Measurements from ENCODE around the gene PORCN.

Gene PORCN

GRCh38 chrX:48508400-48509244 lies at the start of gene PORCN:
TSS of gene PORCN (plus strand) at chrX:48508992. CDS start at chrX:48509821, 829 bp downstream.
- no peak for DNase-seq

DNA sequence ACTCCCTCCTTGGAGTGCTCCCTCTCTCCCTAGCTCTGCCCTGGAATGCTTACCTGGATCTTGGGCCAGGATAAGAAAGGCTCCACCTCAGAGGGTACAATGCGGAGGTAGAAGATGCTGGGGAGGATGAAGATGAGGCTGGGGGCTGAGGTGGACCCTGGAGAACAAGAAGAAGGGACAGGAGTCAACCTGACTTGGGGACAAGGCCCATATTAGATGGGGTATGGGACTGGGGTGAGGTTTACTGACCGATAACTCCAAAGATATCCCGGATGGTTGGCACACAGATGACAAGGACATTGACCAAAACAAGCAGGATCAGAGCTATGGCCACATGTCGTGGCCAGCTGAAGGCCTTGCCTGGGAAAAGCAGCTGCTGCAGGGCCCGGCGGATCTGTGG lies 49.3 kb upstream of the PORCN start:
- DNase-seq = no peak

DNA sequence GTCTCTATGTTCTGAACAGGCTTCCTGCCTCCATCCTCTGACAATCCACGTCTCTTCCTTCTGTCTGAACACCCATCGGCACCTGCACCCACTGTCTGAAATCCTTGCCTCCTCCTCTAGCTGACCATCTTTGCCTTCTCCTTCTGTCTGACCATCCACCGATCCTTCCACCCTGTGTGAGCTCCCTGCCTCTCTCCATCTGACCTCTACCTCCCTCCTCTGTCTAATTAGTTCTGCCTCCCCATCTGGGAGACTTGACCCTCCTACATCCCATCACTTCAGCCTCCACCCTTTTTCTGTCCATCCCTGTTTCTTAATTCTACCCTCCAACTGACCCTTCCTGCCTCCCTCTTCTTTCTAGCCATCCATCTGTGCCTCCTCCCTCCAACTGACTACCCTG lies 48.8 kb upstream of the PORCN start:
- DNase-seq = no peak

- no peak for DNase-seq
These were observed 48.2 kb upstream of the PORCN start for GRCh38 chrX:48460606-48461005.

DNA sequence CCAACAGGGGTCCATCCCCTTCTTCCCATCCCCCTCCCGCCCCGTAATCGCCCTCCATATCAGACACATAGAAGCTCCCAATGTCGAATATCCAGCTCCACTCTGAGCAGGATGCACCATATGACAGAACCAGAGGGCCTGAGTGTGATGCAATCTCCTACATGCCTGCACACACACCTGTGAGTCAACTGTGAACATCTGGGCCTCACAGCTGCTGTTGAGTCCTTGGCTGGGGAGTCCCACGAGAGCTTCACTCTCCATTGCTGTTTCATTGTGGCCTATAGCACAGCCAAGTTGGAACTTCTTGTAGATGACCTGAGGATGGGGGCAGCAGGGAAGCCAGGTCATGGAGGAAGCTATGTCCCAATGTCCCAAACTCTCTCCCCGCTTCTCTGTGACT lies 47.0 kb upstream of the PORCN start:
- DNase-seq = no peak

DNA sequence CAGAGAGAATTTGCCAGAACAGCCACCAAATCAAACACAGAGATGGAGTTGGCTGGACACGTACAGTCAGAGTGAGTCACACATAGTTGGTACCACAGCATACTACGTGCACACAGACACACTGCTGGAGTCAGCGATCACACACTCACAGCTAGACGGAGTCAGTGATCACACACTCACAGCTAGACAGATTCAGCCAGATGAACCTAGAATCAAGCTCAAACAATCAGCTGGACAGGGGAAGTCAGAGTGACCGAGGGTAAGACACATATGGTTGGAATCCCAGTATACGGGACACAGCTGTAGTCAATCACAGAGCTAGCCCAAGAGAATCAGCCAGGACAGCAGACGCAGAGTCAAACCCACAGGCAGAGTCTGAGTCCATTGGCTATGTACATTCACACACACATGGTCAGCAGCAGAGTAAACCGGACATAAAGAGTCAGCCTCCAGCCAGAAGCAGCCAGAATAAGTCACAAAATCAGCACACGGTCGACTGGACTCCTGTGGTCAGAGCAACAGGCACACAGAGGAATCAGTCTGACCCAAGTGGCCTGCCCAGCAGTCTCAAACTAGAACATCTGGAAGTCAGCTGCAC lies 43.4 kb upstream of the PORCN start:
- no peak for DNase-seq

DNA sequence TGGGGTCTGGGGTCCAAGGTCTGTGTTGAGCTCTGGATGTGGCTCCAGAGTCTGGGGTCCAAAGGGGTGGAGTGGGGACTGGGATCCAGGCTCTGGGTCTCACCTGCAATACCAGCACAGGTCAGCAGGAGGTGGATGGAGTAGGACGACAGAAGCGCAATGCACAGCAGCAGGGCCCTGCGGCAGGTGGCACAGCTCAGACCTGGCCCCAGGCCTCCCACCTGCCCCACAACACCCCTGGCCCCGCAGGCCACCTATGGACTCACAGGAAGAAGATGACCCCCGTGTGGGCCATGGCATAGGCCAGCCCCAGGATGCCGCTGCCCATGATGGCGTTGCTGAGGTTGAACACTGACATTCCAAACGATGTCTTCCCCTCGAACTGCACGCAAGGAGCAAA lies 42.1 kb upstream of the PORCN start:
- DNase-seq = no peak

DNA sequence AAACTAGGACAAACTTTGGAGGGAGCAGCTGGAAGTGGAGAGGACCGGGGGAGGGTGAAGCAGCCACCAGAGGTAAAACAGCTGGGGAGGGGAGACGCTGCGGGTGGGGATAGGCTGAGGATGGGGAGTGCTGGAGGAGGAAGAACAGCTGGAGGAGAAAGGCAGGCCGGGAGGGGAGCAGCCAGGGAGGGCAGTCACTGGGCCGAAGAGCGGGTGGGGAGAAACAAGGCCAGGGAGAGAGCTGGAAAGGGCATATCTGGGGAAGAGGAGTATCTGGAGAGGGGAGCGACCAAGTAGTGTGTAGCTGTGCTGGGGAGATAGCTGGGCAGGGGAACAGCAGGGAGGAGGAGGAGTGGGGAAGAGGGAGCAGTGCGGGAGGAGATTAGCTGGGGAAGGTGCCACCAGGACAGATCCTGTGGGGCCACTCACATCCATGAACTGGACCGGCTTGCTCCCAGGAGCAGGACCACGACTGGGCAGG lies 41.5 kb upstream of the PORCN start:
- no peak for DNase-seq

DNA sequence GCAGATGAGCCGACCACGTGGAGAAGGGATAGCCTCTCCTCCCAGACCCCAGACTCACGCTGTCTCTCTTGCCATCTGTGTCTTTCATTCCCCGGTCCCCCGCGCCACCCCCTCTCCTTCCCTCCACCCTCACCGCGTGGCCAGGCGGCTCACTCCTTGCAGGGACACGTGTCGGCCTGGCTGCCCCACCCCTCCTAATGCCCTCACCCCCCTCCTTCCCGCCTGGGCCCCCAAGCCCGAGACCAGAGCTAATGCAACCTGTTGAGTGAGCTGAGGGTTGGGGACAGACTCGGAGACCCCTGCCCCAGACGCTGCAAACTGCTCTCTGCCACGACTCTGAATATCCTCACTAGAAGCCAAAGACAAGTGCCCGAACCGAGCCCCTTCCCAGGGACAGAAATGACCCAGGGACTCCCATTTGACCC lies 40.5 kb upstream of the PORCN start:
- DNase-seq = no peak

GRCh38 chrX:48468693-48469691 lies 39.8 kb upstream of the PORCN start:
- no peak for DNase-seq

DNA sequence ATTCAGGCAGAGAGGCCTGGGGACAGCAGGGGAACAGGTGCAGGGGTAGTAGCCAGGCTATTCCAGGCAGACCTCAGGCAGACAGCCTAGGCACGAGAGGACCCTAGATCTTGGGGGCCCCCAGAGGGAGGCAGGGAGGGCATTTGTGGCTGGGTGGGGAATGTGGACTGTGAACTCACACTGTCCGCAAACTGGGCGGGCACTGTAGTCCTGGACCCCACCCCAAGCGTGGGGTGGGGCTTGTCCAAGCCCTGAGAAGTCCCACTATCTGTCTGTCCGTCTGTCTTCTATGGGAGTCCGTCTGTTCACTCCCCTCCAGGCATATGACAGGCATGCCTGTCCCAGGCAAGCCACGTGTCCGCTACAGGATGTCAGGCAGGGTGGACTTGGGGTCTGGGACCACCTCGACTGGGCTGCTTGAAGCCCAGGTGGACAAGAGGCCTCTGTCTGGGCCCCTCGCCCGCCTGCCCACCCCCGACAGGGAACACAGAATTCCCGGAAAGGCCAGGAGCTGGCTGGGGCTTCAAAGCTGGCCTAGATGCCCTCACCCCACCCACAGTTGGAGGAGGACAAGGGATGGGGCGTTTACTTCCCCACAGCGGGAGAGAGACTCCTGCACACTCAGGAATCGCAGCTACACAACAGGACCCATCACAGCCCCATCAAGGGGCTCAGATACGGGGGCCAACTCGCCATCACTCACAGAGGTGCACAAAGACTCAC lies 38.5 kb upstream of the PORCN start, which contains the start of gene SLC38A5:
SLC38A5 (minus strand) TSS at position 151 of the 723 bp plus-strand sequence. CDS start 2,336 bp downstream, outside the sequence.
- no peak for DNase-seq

- DNase-seq = no peak
These were observed 38.0 kb upstream of the PORCN start for GRCh38 chrX:48470833-48471118.

GRCh38 chrX:48471504-48471903 lies 37.3 kb upstream of the PORCN start:
- no peak for DNase-seq

DNA sequence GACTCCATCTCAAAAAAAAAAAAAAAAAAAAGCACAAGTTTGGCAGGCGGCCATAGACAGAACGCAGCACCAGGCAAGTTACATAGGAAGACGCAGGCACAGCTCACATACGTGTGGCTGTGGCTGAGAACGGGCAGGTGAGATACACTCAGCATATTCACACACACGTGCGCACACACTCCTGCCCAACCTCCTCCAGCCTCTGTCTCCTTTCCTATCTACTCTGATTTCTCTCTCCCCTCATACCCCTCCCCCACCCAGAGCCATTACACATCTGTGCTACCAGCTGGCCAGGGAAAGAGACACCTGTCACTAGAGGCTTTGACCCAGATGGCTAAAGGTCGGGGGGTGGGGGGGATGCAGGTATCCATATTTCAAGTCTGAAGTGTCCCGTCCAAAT lies 36.6 kb upstream of the PORCN start:
- no peak for DNase-seq

DNA sequence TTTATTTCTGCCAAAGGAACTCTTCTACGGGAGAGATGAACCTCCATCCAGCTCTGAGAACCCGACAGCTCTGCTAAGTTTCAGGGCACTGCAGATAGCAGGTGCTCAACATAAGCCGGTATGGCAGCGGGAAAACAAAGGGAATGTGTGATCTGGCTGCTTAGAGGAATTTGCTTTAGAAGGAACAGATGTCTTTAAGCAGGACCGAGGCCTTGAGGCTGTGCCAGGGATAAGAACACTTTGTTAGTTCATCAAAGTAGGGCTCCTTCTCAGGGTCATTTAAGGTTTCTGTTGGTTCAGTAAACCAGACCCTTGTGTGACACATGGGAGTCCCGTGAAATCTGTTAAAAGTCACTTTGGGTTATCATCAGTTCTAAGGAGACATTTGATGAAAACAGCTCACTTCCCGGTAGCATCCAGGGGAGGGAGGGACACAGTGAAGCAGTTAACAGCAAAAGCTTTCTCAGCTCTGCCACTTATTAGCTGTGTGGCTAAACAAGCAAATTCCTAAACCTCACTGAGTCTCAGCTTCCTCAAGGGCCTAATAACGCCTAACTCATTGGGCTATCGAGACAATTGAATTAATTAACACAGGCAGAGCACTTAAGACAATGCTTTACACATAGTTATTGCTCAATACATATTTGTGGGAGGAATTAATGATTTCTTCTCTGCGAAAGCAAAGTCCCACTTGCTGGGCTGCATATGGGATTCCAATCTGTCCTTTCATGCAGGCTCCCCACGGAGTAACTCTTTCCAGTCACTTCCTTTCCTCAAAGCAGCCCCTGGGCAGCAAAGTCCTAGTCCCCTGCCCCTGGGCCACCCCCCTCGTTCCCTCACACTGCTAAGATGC lies 35.7 kb upstream of the PORCN start:
- DNase-seq = no peak

- no peak for DNase-seq
These were observed 35.1 kb upstream of the PORCN start for GRCh38 chrX:48473704-48473990.

DNA sequence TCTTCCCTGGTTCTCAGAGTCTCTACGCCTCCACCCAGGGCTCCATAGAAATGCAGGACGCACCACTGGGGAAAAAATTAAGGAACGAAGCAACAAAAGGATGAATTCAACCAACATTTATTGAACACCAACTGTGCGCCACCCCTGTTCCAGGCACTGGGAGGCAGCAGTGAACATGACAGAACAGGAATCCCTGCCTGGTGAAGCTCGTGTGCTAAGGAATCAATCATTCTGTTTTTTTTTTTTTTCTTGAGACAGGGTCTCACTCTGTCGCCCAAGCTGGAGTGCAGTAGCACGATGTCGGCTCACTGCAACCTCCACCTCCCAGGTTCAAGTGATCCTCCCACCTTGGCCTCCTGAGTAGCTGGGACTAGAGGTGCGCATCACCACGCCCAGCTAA lies 34.7 kb upstream of the PORCN start:
- no peak for DNase-seq

- no peak for DNase-seq
These were observed 34.2 kb upstream of the PORCN start for GRCh38 chrX:48474581-48474980.

GRCh38 chrX:48475296-48475695 lies 33.5 kb upstream of the PORCN start:
- no peak for DNase-seq

DNA sequence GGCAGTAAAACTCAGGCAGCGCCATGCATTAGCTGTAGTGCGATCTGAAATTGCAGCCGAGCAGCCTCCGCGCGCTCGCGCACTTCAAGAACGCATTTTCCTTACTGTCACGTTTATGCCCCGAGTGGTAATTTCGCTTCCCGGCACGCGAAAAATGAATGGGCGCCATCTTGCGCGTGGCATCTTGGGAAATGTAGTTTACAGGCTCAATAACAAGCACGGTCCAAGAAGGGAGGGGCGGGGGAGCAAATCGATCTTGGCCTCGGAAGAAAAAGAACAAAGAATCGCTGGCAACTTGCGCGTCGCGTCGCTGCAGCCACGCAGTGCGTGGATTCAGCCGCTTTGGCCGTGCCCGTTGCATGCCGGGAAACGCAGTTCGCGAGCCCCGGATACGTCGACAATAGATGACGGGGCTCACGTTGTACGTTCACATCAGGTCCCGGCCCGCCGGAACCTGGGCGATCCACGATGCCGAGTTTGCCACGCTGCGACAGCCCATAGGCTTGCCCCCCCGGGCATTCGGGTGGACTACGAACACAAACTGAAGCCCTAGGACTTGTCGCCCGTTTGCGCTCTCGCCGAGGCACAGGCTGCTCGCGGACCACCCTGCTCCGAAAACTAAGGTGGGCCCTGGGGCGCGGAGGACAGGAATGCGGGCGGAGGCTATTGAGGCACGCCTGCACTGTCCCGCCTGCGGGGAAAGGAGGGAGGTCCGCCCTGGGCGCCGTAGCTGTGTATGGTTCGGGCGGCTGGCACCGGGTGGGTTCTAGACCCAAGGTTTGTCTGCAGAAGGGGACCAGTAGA lies 32.8 kb upstream of the PORCN start, which contains the start of gene FTSJ1:
FTSJ1 (plus strand) TSS at position 426 of the 804 bp plus-strand sequence. CDS start 1,849 bp downstream, outside the sequence.
- DNase-seq = peak; percentile 71

DNA sequence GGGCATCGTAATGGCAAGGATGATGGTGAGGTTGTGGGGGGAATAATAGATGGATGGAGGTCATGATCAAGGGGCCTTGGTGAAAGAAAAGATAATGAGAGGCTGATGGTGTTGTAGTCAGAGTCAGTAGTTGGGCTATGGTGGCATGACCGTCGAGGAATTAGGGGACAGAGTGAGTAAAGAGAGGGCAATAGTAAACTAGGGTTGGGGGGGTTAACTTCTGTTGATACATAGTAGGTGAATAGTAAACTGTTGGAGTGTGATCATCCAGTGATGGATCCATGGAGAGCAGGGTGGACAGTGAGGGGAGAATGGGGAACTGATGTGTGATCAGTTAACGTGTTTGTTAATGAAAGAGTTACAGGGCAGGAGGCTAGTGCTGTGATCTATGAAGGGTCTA lies 31.9 kb upstream of the PORCN start:
- no peak for DNase-seq
